ENCODE results near the gene GPRC5A.

GRCh38 chr12:12880537-12880936 lies 10.8 kb upstream of the GPRC5A start:
- TF ChIP-seq CTCF (conservative IDR thresholded peaks at IDR 0.05) (no peak), EZH2 (IDR thresholded peaks at IDR 0.05; ENCODE audit: low read depth) (no peak)
